Gastroesophageal sphincter (tissue), 3 donors: ENCODE data around the gene SPACDR.

Experiments used
- POLR2AphosphoS5 ChIP-seq: sonication (generic); formaldehyde crosslinking; IDR thresholded peaks from one replicate; pipeline ENCODE4 v1.6.1; 2017; ENCODE audit warnings: antibody characterized with exemption
- TF ChIP-seq, protein P1 (sequence below), 4 experiments: fragments of 200-600 bp in 2 of 4; fragments of 450-650 bp in 2 of 4; sonication (generic) in 1 of 4; IDR thresholded peaks; one replicate each; pipeline ENCODE4 v1.5.1; 2017 to 2019; ENCODE audit warnings: antibody characterized with exemption in 4 of 4, mild to moderate bottlenecking in 2 of 4, moderate library complexity in 2 of 4

DNA sequence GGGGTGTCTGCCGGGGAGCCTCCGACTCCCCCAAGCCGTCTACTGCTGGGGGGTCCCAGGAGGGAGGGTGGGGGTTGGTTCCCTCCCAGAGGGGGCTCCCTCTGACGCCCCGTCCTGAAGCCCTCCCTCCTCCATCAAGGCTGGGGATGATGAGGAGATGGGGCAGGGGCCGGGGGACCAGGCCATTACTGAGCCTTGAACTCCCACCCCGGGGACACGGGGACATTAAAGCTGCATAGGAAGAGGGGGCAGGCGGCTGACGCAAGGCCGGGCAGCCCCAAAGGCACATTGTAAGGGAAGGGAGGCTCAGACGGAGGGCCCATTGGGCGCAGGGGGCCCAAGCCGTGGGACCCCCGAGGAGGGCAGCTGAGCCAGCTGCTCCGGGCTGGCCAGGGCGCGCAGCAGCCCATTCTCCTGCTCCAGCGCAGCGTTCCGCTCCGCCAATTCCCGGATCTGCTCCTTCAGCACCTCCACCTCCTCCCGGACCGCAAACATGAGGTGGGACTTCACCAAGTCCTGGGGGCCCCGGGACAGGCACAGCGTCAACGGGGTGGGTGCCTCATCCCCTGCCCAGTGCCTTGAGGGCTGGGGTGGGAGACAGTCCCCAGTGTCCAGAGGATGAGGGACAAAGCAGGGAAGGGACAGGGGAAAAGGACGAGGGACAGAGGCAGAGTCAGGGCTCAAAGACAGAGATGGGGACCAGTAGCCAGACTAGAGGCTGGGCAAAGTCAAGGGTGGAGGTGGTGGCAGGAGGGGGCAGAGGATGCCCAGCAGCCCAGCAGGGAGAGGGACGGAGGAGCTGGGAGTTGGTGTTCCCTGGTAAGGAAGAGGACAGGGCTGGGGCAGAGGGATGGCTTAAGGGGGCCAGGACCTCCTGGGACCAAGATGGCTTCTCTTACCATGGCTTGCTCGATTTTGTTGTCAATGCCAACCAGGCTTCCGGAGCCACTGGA lies 2.9 kb upstream of the SPACDR start:
- TF ChIP-seq, protein P1, sequence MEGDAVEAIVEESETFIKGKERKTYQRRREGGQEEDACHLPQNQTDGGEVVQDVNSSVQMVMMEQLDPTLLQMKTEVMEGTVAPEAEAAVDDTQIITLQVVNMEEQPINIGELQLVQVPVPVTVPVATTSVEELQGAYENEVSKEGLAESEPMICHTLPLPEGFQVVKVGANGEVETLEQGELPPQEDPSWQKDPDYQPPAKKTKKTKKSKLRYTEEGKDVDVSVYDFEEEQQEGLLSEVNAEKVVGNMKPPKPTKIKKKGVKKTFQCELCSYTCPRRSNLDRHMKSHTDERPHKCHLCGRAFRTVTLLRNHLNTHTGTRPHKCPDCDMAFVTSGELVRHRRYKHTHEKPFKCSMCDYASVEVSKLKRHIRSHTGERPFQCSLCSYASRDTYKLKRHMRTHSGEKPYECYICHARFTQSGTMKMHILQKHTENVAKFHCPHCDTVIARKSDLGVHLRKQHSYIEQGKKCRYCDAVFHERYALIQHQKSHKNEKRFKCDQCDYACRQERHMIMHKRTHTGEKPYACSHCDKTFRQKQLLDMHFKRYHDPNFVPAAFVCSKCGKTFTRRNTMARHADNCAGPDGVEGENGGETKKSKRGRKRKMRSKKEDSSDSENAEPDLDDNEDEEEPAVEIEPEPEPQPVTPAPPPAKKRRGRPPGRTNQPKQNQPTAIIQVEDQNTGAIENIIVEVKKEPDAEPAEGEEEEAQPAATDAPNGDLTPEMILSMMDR (IDR thresholded peaks at IDR 0.05): no peak
- TF ChIP-seq POLR2AphosphoS5: no peak
